NCI-H187 treated with DMSO at 0.1 percent for 48 hours (cell line): ENCODE measurements around the gene SLC5A4.
"Not testable (repeated sequence)": the region's sequence is repeated elsewhere in the genome, so short reads cannot be mapped to it uniquely, and the experiment has no call there.

Source experiments
- DNase-seq: peaks from one replicate; lab custom pipeline; 2025; lab: John Stamatoyannopoulos, UW

SLC5A4 gene

DNA sequence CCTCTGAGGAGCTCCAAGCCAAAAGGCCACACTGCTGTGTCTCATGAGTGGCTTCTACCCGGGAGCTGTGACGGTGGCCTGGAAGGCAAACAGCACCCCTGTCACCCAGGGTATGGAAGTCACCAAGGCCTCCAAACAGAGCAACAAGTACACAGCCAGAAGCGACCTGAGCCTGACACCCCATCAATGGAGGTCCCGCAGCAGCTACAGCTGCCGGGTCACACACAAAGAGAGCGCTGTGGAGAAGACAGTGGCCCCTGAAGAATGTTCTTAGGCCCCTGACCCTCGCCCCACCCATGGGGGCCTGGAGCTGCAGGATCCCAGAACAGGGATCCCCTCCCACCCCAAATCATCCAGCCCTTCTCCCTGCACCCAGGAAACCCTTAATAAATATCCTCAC is 55.2 kb downstream of the SLC5A4 start:
- DNase-seq = no peak

DNA sequence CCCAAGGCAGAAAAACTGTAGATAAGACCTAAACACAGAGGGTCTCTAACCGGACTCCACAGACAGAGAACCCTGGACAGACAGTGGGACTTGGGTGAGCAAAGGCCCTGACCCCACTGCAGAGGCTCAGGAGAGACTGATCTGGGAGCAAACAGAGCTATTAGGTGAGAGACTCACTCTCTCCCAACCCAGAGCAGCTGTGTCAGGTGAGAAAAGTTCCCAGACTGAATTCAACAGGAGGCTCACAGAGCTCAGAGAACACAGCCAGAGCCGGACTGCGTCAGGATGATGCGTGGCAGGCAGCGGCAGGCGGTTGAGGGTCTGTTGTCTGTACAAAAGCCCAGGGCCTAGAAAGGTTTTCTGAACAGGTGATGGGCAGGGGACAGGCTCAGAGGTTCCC is 55.8 kb downstream of the SLC5A4 start:
- no peak for DNase-seq

DNA sequence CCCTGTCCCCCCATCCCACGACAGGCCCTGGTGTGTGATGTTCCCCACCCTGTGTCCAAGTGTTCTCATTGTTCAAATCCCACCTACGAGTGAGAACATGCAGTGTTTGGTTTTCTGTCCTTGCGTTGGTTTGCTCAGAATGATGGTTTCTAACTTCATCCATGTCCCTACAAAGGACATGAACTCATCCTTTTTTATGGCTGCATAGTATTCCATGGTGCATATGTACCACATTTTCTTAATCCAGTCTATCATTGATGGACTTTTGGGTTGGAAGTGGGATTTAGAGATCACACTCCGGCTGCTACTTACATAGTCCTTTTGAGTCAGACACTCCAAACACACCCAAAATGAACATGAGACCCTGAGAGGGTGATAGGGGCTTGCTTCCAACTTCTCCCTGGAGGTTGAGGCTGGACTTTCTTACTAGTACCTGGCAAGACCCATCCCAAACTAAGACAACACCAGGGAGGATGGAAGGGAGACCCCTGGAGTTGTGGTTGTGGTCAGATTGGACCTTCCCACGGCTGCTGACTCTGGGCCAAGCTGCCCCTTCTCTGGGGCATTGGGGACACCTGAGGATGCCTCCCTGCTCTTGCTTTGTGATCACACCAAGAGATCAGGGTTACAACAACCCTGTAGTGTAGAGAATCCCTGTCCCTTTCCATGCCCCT is 57.5 kb downstream of the SLC5A4 start:
- DNase-seq = not testable (repeated sequence)

DNA sequence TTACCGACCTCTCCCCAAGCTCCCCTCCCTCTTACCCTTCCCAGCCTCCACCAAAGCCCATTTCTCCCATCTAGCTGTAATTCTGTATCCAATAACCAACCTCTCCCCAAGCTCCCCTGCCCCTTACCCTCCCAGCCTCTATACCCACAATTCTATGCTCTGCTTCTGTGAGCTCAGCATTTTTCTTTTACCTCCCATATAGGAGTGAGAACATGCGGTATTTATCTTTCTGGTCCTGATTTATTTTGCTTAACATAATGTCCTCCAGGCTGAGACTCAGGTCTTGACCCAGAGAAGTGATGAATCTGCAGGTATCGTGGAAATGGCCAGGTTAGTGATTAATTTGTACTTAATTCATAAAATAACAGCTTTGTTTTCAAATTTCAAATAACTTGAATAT is 59.2 kb downstream of the SLC5A4 start:
- DNase-seq = not testable (repeated sequence)

DNA sequence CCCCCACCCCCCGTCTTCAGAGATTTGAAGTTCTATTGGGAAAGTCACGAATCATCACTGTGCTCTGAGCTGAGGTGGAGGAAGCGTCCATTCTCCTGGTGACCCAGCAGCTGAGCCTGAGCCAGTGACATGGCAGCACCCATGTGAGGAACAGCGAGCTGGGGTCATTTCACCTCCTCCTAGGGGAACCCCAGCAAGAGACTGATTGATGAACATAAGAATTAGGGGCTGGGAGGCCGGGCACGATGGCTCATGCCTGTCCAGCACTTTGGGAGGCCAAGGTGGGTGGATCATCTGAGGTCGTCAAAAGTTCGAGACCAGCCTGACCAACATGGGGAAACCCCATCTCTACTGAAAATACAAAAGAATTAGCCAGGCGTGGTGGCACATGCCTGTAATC is 61.8 kb downstream of the SLC5A4 start:
- DNase-seq = not testable (repeated sequence)

DNA sequence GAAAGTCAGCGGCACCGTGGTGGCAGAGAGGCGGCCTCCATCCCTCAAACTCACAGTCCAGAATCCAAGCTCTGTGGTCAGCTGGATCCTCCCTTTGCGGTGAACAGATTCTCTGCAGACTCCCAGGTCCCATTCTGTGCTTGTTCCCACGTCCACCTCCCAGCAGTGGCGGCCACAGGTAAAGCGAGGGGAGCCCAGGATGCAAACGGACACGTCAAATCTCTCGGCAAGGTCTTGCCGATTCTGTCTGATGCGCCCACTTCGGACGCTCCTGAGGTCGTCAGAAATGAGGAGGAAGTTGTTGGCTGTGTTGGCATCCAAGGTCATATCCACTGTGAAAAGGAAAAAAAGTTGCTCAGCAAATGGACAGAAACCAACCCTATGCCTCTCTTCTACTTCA is 64.1 kb downstream of the SLC5A4 start:
- DNase-seq = not testable (repeated sequence)

DNA sequence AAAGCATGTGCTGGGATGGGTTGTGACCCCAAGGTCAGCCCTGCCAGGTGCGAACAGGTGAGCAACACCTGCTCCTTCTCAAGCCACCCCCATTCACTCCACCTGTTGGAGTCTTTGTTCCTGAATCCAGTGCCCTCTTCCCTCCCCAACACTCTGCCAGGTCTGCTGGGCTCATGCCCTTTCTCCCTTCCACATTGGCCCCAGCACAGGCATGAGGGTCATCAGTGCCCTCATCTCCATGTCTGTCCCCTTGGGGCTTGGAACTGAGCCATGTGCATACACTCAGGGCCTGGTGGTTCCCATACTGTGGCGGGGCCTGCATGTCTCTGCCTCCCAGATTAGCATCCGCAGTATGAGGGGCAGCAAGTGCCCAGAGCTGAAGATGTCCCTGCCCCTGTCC is 69.3 kb downstream of the SLC5A4 start:
- DNase-seq = no peak

DNA sequence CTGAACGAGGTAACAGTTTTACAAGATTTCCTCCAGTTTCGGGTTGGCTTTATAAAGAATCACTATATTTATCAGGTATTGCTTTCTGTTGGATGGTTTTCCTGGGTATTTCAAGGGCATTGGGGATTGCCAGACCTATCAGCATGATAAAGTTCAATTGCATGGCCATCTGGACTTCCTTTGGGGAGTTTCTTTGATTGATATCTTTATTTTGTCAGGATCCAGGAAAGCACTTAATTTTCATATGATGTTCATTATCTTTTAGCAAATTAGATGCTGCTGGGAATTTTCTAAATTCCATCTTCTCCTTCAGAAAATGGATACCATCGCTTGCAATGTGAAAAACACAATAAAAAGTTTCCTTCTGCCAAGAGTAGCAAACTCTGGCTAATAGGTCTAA is 71.5 kb downstream of the SLC5A4 start:
- no peak for DNase-seq

DNA sequence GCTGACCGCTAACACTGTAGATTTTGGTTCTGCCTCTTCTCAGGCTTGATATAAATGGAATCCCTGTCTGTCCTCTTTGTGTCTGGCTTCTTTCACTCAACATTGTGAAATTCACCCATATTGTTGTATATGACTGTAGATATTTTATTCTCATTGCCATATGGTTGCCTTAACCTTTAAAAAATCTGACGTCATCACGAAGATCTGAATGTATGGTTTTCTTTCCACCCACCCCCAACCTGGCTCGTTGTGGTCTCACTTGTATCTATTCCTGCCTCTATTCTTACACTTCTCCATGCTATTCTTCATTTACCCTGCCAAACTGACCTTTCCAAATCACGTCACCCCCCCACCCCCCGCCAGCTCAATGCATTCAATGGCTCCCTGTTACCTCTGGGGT is 74.1 kb downstream of the SLC5A4 start:
- DNase-seq = no peak

DNA sequence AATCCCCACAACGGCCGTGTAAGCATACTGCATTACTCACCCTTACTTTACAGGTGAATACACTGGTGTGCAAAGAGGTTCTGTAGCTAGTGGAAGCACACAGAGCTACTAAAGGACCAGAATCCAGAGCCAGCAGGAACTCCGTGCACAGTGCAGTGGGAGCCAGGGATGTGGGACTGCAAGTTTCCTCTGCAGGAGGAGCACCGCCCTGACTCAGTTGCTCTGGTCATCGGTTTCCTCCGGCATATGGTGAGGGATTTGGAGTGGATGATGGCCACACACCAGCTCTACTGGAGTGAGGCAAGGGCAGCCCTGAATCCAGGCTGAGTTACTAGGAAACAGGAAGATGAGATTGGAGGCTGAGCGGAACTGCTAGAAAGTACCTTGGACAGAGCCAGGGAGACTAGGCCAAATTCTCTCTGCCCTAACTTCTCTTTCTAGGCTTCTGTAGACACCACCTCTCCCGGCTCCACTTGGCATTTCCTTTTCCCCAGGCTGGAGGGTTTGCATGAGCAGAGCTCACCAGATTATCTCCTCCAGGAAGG is 77.9 kb downstream of the SLC5A4 start:
- no peak for DNase-seq

DNA sequence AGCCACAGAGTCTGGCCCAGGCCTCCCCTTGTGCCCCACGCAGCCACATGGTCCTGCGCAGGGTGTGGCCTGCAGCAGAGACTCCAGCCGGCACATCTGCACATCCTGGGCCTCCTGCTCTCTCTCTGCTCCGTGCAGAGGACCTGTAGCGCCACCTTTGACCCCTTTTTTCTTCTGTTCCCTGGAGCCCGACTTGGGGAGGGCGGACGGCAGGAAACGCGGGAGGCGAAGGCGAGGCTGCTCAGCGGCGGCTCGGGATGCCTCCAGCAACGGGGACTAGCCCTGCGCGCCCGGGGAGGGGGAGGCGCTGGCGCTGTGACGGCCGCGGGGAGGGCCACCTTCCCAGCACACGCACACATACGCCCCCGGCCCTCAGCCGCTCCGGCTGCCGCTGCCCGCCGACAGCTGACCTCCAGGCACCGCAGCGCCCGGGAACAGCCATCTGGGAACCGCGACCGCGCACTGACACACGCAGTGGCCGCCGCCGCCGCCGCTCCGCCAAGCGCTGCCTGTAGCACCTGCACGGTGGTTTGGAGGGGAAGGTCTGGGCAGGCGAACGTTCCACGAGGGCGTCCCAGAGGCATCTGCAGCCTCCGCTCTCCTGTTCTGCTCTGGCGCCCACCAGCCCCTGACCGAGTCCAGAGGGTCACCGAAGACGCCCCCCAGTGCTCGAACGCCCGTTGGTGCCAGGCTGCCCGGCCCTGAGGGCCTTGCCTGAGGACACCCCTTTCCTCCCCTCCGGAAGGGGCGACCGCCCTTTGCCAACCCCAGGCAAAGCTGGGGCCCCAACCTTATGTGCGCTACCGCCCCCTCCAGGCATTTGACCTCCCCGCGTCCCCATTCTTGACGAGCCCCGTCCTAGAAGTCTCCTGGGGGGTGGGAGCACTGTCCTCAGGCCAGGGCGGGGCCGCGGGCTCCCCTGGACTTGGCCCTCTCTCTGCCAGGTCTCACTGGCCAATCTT is 79.2 kb downstream of the SLC5A4 start:
- DNase-seq = no peak

DNA sequence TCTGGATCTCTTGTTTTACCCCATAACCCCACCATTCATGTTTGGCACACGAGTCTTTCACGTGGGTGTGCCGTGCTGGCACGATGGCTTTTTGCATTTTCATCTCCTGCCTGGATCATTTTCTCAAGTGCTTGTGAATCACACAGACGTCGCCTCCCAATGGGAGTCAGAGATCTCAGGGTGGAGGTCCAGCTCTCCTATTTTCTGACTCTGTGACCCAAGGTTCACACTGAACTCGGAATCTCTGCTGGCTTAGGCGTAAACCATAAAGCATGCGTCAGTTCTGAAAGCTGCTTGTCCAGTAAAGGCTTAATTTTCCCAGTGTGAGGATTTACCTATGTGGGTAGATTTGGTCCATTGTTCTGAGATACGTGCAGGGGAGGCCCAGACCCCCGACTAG is 80.0 kb downstream of the SLC5A4 start:
- no peak for DNase-seq
